LNCaP clone FGC (cell line): Measurements from ENCODE around the gene GUF1.
A peak's percentile ranks its signal among the peaks of the same experiment; 100 is the strongest.
"Not testable (repeated sequence)": the region's sequence is repeated elsewhere in the genome, so short reads cannot be mapped to it uniquely, and the experiment has no call there.

ENCODE experiments used
- DNase-seq: peaks from one replicate; pipeline ENCODE4 v3.0.0-alpha.2; 2011; ENCODE audit warnings: low read depth
- H3K4me3 ChIP-seq: 2 replicates; pipeline ENCODE4 v1.5.1; 2011; ENCODE audit warnings: mild to moderate bottlenecking, low read depth, low read length, control low read depth
- TF ChIP-seq, protein P1 (sequence below): IDR thresholded peaks from 2 replicates; pipeline ENCODE4 v1.5.1; 2012; ENCODE audit warnings: mild to moderate bottlenecking; ENCODE audit not compliant: control insufficient read depth, insufficient read depth; ENCODE audit errors: extremely low read depth

Gene GUF1

DNA sequence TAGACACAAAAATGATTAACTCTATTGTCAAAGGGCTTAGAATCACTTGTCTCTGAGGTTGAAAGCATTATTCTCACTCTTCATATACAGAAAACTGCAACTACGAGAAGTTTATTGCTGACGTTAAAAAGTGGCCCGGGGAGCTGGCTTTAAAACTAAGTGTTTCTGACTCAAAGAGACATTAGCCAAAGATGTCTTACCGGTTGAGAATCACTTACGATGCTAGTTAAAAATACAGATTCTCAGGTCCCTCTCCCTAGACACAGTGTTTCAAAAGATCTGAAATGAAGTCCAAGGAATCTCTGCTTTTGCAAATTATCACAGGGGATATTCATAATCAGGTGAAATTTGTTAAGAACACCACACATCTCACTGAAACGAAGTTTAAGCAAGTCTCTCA lies 46.9 kb downstream of the GUF1 start:
- TF ChIP-seq, protein P1, sequence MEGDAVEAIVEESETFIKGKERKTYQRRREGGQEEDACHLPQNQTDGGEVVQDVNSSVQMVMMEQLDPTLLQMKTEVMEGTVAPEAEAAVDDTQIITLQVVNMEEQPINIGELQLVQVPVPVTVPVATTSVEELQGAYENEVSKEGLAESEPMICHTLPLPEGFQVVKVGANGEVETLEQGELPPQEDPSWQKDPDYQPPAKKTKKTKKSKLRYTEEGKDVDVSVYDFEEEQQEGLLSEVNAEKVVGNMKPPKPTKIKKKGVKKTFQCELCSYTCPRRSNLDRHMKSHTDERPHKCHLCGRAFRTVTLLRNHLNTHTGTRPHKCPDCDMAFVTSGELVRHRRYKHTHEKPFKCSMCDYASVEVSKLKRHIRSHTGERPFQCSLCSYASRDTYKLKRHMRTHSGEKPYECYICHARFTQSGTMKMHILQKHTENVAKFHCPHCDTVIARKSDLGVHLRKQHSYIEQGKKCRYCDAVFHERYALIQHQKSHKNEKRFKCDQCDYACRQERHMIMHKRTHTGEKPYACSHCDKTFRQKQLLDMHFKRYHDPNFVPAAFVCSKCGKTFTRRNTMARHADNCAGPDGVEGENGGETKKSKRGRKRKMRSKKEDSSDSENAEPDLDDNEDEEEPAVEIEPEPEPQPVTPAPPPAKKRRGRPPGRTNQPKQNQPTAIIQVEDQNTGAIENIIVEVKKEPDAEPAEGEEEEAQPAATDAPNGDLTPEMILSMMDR: no peak
- peak overlapping the region; percentile 73 for H3K4me3 ChIP-seq
- no peak for DNase-seq

DNA sequence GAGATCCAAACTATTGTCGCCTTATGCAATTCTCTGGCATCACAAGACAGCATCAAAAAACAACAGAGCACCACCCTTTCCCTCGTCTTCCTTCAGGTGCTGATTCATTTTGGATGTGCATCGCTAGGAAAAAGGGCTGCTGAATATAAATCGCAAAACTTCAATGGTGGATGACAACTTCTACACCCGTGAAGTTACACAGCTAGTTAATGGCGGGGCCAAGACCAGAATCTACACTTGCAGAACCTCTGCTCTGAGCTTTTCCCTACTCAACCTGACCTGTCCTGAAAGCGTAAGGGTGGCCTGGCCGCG lies 47.5 kb downstream of the GUF1 start:
- TF ChIP-seq, protein P1: no peak
- no peak for DNase-seq
- H3K4me3 ChIP-seq: peak overlapping the region; percentile 73

DNA sequence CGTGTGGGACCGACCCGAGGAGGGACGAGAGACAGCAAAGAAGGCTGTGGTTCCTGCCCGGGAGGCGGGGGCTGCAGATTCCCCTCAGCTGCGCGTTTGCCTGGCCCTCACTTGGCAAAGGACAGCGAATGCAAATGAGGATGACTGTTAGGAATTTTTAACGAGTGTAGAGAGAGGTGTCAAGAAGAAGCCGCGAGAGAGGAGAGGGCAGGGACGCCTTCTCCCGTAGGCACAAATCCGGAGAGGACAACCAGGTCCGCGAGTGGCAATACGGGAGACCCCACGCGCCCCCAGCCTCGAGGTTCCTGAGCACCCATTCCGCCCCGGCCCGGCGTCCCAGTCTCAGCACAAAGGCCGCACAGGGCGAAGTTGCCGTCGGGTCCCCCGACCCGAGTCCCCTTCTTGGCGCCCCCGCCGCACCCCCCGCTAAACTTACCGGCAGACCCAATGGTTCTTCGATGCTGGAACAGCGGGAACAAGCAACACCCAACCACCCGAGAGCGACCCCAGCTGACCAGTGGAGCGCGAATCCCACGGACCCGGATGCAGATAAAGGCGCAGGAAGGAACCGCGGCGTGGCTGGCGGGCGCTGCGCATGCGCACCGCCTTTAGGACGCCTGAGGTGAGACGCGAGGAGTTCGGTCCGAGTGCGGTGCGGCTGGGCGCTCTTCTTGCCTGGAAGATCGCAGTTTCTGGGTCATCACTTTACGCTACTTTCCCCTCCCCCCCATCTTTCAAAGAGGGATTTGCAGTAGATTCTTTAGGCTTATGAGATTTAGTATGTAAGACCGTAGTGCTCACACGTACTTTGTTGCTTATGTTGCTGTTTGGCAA lies 48.0 kb downstream of the GUF1 start, which contains the start of gene GNPDA2:
TSS of gene GNPDA2 (minus strand) at position 519 of the 834 bp plus-strand sequence. CDS start 4,349 bp downstream, outside the sequence.
- DNase-seq: peak; percentile 56
- TF ChIP-seq, protein P1: peak; percentile 55
- H3K4me3 ChIP-seq: peak within 1 kb of the TSS; percentile 73

DNA sequence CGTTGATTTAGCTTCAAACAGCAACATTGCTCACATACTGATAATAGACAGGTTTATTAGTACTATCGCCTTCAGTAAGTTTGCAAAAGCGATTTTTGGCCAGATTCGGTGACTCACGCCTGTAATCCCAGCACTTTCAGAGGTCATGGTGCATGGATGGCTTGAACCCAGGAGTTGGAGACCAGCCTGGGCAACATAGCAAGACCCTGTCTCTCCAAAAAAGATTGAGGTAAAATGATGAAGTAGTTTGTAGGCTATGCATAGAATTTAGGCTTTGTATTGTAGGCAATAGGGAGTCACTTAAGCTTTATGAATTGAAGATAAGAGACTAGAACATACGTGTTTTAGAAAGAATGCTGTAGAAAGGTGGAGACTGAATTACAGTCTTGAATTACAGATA lies 49.3 kb downstream of the GUF1 start:
- no peak overlapping the region for H3K4me3 ChIP-seq

DNA sequence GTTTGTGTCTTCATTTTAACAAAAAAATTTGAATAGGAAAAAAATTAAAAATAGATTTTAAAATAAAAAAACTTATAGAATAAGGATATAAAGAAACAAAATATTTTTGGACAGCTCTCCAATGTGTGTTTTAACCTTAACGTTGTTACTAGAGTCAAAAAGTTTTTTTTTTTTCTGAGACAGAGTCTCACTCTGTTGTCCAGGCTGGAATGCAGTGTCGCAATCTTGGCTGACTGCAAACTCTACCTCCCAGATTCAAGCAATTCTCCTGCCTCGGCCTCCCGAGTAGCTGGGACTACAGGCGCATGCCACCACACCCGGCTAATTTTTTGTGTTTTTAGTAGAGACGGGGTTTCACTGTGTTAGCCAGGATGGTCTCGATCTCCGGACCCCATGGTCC lies 50.5 kb downstream of the GUF1 start:
- DNase-seq, H3K4me3 ChIP-seq: not testable (repeated sequence)

More for the DNA sequence above, 49.3 kb downstream of the GUF1 start:
- TF ChIP-seq, protein P1: no peak
- DNase-seq: no peak

DNA sequence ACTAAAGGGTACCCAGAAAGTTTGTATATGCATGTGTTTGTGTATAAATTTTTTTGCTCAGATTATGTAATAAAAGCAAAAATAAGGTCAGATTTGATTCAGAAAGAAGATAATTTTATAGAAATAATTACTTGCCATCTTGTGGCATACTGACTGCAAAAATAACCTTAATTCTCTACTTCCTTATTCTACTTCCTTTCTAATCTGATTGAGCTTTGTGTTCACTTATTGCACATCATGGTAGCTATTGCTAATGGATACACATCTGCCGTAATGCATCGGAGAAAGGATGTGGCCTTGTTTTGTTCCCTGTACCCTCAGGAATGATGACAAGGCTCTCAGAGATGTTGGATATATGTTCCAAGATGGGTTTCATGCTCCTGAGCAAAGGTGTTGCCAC lies 58.7 kb downstream of the GUF1 start:
- no peak for DNase-seq
- no peak overlapping the region for H3K4me3 ChIP-seq
- TF ChIP-seq, protein P1: no peak

DNA sequence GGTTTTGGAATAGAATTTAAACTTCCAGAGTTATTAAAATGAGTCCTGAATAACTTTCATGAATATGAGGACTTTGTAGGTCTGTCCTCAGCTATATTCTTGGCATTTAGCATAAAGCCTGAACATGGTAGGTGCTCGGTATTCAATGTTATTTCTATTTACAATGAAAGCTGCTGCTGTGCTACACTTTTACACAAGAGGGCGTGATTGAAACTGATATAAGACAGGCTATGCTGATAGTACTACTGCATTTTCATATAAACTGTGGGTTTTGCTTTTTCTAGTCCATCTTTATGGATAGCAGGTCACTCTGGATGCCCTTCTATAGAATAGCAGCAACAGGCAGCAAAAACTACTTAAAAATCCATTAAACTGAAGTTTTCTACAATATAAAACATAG lies 60.4 kb downstream of the GUF1 start:
- TF ChIP-seq, protein P1: no peak
- H3K4me3 ChIP-seq: no peak overlapping the region
- no peak for DNase-seq
